DMS79 (cell line): ENCODE data around the gene ADAMTSL3.

Source experiments
- DNase-seq: peaks from one replicate; lab custom pipeline; 2025; lab: John Stamatoyannopoulos, UW

ADAMTSL3 gene, protein sequence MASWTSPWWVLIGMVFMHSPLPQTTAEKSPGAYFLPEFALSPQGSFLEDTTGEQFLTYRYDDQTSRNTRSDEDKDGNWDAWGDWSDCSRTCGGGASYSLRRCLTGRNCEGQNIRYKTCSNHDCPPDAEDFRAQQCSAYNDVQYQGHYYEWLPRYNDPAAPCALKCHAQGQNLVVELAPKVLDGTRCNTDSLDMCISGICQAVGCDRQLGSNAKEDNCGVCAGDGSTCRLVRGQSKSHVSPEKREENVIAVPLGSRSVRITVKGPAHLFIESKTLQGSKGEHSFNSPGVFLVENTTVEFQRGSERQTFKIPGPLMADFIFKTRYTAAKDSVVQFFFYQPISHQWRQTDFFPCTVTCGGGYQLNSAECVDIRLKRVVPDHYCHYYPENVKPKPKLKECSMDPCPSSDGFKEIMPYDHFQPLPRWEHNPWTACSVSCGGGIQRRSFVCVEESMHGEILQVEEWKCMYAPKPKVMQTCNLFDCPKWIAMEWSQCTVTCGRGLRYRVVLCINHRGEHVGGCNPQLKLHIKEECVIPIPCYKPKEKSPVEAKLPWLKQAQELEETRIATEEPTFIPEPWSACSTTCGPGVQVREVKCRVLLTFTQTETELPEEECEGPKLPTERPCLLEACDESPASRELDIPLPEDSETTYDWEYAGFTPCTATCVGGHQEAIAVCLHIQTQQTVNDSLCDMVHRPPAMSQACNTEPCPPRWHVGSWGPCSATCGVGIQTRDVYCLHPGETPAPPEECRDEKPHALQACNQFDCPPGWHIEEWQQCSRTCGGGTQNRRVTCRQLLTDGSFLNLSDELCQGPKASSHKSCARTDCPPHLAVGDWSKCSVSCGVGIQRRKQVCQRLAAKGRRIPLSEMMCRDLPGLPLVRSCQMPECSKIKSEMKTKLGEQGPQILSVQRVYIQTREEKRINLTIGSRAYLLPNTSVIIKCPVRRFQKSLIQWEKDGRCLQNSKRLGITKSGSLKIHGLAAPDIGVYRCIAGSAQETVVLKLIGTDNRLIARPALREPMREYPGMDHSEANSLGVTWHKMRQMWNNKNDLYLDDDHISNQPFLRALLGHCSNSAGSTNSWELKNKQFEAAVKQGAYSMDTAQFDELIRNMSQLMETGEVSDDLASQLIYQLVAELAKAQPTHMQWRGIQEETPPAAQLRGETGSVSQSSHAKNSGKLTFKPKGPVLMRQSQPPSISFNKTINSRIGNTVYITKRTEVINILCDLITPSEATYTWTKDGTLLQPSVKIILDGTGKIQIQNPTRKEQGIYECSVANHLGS (N-terminal part only)

DNA sequence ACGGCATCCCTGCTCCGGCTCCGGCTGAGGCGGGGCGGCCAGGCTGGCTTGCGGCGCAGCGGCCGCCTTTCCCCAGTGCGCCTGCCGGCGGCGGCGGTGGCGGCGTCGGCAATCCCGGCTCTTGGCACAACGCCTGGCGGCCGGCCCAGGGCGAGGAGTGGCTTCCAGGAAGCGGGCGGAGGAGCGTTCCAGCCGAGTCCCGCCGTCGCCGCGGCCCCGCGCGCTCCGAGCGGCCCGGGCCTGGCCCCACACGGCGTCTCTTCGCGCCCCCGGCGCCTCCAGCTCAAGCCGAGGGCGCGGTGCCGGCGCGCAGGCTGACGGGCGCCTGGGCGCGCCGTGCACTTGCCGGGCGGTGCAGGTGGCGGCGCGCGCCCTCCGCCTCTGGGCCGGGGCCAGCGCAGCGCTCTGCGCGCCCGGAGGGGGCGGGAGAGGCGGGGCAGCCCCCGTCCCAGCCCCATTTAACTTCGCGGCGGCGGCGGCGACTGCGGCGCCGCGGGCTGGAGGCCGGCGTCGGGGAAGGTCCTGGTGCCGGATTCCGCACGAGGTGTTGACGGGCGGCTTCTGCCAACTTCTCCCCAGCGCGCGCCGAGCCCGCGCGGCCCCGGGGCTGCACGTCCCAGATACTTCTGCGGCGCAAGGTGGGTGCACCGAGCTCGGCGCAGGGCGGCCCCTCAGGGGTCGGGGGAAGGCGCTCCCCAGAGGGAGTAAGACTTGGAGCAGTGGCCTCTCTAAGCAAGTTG, at the start of gene ADAMTSL3:
Gene ADAMTSL3, plus strand, starts transcription at position 485 of the 740 bp plus-strand sequence. CDS start 1,639 bp downstream, outside the sequence.
- peak; percentile 1 for DNase-seq

DNA sequence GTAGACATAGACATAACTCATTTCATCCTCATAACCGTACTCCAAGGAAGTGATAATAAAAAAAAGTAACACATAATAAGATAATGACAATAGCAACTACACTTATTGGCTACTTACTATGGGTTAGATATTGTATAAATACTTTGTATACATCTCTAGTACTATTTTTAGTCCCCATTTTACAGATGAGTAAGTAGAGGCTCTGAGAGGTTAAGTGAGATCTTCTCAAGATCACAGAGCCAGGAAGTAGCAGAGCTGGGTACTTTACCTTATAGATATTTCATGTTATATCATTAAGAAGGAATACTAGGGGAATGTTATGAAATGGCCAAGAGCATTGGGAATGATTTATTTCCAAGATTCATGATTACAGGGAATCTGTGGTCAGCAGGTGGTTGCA, 49.4 kb upstream of the ADAMTSL3 start:
- no peak for DNase-seq

DNA sequence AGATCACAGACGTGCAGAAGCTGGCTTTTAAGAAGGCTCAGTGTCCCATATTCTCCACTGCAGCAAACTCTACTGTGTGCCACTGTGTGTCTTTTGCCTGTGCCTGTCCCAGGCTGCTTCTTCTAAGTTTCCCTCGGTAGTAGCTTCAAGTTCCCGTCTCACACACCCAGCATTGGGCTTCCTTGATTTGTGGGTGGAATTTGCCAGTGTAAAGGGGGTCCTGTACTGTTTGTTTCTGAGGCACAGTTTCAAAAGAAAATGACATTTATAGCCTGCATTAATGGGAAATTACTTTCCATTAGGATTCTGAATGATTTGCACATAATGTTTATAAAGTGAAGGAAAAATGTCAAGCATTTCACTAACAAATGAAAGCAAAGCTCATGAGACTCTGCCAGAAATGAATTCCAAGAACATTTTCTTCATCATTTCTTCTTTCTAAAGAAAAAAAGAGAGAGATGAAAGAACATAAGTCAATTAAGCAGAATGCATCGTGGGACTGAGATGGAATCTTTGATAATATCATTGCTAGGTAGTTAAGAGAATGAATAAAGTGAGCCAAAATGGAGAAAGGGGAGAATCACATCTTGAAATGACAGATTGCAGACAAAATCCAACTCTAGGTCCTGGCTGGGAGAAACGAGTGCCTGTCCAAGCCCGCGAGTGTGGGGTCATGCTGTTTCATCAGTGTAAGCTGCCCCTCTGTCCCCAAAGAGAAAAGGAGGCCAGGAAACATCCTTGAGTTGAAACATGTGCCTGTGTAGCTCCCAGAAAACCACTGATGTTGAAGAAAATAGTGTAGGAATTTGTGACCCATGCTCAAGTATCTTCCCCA, 48.6 kb upstream of the ADAMTSL3 start:
- DNase-seq: no peak

DNA sequence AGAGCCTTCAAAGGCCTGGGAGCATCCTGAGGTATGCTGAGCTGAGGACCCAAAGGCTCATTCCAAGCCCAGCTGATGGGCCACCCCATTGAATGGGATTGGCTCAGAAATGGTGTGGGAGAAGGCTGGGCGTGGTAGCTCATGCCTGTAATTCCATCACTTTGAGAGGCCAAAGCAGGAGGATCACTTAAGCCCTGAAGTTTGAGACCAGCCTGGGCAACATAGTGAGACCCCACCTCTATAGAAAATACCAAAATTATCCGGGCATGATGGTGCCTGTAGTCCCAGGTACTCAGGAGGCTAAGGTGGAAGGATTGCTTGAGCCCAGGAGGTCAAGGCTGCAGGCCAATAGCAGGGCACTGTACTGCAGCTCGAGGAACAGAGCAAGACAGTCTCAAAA, 43.8 kb upstream of the ADAMTSL3 start:
- DNase-seq: no peak

DNA sequence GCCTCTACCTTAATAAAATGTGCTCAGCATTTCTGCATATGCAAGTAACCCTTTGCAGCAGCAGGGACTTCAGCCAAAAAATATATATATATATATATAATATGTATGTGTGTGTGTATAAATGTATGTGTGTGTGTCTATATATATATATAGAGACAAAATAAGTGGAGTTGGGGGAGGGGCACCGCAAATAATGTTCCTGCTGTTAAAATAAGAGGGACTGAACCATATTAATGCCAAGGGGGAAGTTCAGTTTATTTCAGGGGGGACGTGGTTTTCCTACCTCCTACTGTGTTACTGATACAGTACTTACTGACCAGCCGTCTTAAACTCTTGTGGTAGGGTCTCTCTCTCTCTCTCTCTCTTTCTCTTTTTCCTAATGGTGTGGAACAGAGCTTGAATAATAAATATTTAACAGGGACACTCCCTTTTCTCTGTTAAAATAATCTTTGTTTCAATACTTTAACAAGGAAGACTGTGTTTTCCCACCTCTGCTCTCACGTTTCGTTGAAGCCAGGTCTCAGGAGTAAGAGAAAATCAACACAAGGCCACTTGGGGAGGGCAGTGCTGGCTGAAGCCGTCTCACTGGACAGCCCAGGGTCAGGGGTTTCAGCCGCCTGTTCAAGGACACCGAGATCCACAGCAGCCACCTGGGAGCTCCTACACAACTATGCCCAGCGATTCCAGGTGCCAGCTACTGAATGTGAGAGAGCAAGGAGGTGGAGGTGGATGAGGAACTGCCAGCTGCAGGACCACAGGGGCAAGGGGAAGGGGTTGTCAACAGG, 42.8 kb upstream of the ADAMTSL3 start:
- DNase-seq: no peak

DNA sequence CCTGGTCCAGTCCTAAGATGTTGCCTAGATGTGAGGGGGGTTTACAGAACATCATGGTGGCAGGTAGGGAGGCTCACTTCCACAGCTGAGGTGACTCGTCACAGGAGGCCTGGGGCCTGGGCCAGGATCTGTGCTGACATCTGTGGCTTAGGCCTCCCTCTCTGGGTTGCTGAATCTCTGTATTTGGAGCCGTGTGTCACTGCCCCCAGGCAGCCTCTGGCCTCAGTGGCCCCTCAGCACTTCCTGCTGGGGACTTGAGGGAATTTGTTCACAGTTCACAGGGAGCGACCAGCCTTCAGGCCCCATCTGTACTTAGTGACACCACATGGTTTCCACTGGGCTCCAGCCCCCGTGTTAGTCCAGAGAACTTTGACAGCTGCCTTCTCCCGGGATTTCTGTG, 41.7 kb upstream of the ADAMTSL3 start:
- DNase-seq: no peak

DNA sequence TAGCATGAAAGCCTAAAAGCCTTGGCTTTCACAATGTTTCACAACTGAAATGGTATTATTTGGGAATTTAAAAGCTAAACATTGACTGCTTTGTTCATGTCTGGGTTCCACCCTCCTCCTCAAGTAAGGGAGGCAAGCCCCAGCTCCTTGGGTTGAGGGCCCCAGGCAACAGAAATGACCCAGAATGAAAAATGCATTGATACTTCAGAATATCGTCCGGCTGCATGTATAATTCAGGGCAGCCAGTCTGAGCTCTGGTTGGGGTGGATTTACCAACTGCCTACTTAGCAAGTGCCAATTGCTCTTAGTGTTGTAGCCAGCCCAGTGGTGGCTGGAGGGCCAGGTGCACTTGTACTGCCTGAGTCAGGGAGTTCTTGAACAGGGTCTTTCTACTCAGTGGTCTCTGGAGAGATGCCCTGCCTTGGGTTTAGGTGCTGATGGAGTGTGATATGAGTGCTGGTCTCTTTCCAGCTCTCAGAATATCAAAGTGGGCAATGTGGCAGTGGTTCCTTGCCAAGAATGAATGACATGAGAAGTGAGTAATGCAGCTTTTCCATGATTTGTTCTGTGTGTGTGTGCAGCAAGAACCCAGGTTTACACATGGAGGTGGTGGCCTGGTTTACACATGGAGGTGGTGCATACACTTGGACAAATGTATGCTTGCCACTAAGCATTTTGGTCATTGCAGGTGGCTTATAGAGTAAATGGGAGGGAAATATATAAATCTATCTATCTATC, 40.9 kb upstream of the ADAMTSL3 start:
- DNase-seq: no peak

DNA sequence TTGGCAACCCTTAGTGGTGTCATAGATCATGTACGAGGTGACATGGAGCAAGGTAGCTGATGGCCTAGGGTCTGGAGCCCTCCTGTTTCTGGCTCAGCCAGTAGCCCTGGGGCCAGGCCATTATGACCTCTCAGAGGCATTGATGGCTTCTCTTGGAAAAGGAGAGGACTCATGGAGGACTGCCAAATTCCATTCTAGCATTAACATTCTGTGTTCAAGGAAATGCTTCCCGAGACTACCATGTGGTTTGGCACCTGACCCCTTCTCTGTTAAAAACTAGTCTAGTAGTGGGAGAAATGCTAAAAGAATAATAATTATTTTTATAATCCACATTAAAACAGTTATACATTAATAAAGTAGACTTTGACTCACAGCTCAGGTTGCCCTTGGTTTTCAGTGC, 40.2 kb upstream of the ADAMTSL3 start:
- DNase-seq: no peak

DNA sequence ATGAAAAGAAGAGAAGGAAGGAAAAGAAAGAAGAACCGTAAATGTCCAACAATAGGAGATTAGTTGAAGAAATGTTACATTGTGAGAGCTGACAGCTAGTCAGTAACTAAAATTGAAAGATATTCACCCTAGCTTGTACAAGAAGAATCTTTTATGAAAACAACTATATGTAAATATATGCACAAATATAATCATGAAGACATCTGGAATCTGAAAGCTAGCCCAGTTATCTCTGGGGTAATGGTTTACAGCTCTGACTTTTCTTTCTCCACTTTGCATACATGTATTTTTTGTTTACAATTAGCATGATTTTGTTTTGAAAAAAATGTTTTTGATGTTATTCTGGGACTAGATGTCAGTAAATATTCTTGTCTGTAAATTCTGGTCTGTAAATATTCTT, 37.1 kb upstream of the ADAMTSL3 start:
- no peak for DNase-seq

DNA sequence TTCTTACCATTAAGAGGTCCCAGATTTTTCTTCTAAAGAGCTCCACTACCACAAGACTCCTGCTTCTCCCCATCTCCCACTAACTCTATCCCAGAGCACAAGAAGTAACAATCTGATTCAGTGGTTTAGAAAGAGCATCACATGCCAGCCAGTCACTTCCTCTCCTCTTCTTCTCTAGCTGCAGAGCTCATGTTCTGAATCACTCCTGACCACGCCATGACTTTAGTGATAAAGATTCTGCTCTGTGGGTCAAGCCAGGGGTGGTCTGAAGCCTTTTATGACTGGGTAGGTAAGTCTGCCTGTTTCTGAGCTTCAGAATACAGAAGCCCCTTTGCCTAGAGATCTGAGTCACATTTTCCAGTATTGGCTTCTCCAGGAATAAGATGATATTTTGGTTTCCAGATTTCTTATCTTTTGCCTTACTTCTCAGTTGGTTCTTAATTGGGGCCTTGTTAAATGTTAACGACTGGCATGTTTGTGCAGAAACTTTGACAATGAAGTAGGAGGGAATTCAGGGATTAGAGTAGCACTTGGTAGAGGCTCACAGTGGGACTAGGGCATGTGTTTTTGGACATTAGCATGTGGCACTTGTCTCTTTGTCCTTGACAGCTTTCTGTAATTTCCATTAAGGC, 27.6 kb upstream of the ADAMTSL3 start:
- no peak for DNase-seq

DNA sequence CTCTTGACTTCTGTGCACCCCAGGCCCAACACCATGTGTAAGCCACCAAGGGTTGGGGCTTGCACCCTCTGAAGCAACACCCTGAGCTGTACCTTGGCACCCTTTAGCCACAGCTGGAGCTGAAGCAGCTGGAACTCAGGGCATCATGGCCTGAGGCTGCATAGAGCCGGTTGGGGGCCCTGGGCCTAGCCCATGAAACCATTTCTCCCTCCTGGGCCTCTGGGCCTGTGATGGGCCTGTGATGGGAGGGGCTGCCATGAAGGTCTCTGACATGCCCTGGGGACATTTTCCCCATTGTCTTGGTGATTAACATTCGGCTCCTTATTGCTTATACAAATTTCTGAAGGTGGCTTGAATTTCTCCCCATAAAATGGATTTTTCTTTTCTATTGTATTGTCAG, 22.4 kb upstream of the ADAMTSL3 start:
- DNase-seq: no peak

DNA sequence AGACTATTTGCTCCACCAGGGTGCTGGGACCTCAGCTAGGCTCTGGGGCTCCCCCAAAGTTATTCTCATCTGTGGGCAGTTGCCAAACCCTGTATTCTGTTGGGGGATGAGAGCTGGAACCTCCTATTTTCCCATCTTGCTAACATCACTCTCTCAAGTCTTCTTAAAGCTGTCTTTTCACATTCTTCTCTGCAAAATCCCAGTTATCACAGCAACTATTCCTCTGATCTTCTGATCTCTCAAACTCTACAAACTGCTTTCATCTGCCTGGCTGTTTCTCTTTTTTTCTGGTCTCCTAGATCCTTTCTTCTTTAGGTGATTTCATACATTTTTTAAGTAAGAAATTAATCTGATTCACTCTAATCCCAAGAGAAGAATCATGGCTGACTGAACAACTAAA, 10.7 kb upstream of the ADAMTSL3 start:
- no peak for DNase-seq

DNA sequence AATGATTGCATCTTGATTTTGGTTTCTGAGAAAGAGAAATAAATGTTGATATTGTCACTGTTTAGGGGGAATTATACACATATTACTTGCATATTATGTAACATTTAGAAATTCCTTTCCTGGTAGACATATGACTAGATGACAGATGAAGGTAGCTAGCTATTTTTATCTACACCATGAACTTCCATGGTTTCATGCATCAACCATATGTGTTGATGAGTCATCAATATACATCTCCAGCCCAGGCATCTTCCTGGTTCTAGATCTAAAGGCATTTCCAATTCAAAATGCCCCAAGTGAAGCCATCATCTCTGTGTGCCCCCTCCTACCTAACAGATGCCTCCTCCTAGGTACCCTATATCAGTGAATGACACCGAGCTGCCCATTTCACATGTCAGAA, 9.5 kb upstream of the ADAMTSL3 start:
- DNase-seq: no peak

DNA sequence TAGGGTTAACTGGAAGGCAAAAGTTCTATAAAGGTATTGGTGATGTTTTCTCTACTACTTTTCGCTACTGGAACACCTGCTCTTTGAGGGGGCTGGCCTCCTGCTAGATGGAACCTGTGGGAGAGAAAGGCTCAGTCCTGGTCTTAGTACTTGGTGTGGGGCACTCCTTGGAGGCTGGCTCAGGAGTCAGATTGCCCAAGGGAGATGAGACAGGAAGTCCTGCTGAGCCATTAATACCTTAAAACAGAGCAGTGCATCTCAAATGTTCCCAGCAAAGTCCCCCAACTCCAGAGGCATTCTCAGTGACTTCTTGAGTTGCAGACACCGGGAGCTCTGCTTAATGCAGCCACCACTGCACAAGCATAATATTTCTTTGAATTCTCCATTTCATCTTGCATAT, 3.1 kb upstream of the ADAMTSL3 start:
- DNase-seq: no peak

DNA sequence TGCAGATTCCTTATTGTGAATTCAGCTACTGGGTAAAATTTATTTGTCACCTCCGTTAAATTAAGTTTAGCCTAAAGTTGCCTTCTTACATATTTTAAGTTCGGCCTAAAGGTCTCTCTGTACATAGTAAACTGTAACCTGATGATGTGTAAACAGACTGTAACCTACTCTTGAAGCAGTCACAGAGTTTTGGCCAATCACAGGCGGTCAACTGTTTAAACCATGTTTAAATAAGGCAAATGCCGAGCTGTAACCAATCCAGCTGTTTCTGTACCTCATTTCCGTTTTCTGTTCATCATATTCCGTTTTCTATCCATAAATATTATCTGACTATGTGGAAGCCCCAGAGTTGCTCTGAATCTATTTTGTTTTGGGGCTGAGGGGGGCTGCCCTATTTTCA, 2.4 kb upstream of the ADAMTSL3 start:
- no peak for DNase-seq

DNA sequence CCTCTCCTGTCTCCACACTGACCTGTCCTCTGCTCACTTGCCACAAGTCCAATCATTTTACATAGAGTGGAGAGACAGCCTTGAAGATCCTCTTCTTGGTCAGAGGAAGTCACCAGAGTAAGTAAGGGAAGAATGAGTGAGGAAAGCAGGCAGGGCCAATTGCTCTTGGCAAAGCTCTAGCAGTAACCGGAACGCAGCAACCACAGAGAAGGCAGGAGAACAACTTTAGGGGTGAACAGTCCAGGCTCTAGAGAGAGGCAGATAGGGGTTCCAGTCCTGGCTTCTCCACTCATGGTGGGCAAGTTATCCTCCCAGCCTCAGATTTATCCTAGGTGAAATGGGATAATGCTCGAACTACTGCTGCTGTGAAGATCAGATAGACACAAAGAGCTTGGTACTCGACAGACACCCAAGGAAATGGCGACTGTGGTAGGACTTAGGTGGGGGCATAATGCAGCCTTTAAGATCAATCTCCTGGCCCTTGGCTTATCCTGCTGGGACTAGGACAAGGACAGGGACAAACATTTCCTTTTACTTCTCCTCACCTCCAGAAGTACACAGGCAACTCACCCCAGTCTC, 1.2 kb upstream of the ADAMTSL3 start:
- no peak for DNase-seq

DNA sequence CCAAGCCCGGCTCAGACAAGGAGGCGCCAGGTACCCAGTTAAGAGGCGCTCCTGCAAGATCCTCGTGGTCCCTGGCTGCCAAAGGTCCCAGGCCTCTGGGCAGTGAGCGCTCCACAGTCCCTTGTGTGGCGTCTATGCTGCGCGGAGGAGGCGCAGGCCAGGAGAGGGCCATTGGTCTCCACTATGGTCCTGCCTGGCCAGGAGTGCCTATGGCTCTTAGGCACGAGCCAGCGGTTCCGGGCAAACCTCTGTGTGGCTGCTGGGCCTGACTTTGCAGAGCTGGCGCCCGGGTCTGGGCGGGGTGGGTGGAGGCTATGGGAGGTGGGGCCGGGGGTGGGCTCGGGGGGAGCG, 660 bp upstream of the ADAMTSL3 start:
- DNase-seq: no peak
